ENCODE measurements around the gene EIF4B. TPM values are rescaled to one million over a fixed set of nuclear protein-coding genes. Genes with fewer than 3 reads are reported as not detected.

EIF4B gene
- polyA plus RNA-seq, 1 of the 3 experiments (the other 2 are of a cell fraction), result 267 TPM

- 92% methylated on average over 7 of the region's 13 CpGs for WGBS (ENCODE audit: low lambda C conversion rate)
- H3K9me3 ChIP-seq, result no peaks in the 10 kb centered on the region
- no peaks in the 10 kb centered on the region for H3K9me2 ChIP-seq
- H3F3A ChIP-seq (replicated peaks; ENCODE audit: insufficient read depth), result peaks cover 25% of the 10 kb centered on the region
- no peak overlapping the region for H3K4me3 ChIP-seq (ENCODE audit: low read depth in 2 of 2, low read length in 1 of 2)
- H4K20me1 ChIP-seq (ENCODE audit: insufficient read depth), result no peaks in the 10 kb centered on the region
- no peaks in the 10 kb centered on the region for H3K79me2 ChIP-seq (ENCODE audit: insufficient read depth)
- POLR2A ChIA-PET, result interaction anchor here (1.4 to 1.5 kb wide), 2 partner anchors 11 to 20 kb away, joined by 3 to 4 read pairs; no protein-coding TSS in a partner anchor
- peaks cover 35% of the 10 kb centered on the region in 2 experiments for H3K36me3 ChIP-seq (replicated peaks in 1 of 2; ENCODE audit: control insufficient read depth in 1 of 2, insufficient read depth in 2 of 2, low read length in 1 of 2)
- H3K27ac ChIP-seq (ENCODE audit: low read depth in 2 of 2, low read length in 1 of 2), result no peak overlapping the region
- peaks cover 7 to 30% of the 10 kb centered on the region in 2 experiments; a peak in 2 of 4 replicates for H3K4me1 ChIP-seq (ENCODE audit: control insufficient read depth in 1 of 2, insufficient read depth in 2 of 2, low read depth in 1 of 2, low read length in 1 of 2)
- TF ChIP-seq MEF2A (IDR thresholded peaks at IDR 0.05; ENCODE audit: borderline replicate concordance, low read depth) (no peak), EZH2phosphoT487 (IDR thresholded peaks at IDR 0.05; ENCODE audit: borderline replicate concordance, low read depth) (no peak)
- no peak overlapping the region for H3K9ac ChIP-seq
- H3K27me3 ChIP-seq (ENCODE audit: insufficient read depth), result no peaks in the 10 kb centered on the region
- CTCF ChIA-PET, result interaction anchor here (1.2 to 14.5 kb wide), 4 partner anchors 6 to 43 kb away, joined by 5 to 385 read pairs (median 98); partner anchors contain the start of genes IGFBP6 and SOAT2
- H3K4me2 ChIP-seq, result no peak overlapping the region
- DNase-seq, result no peak
- no peak overlapping the region for H2AFZ ChIP-seq (ENCODE audit: low read depth)
Measured at GRCh38 chr12:53057816-53058500, 51.7 kb downstream of the EIF4B start.

GRCh38 chr12:53058674-53059433 lies 52.6 kb downstream of the EIF4B start:
- H3K36me3 ChIP-seq (replicated peaks in 1 of 2; ENCODE audit: control insufficient read depth in 1 of 2, insufficient read depth in 2 of 2, low read length in 1 of 2), result peaks cover 35 to 36% of the 10 kb centered on the region in 2 experiments
- TF ChIP-seq TEAD4 (IDR thresholded peaks at IDR 0.05; ENCODE audit: borderline replicate concordance, insufficient read depth) (no peak), MEF2A (IDR thresholded peaks at IDR 0.05; ENCODE audit: borderline replicate concordance, low read depth) (no peak), GATA2 (CRISPR knock-in tag; IDR thresholded peaks at IDR 0.05) (no peak), ZBTB33 (IDR thresholded peaks at IDR 0.05; ENCODE audit: borderline replicate concordance, low read depth) (no peak), YY1 (IDR thresholded peaks at IDR 0.05; ENCODE audit: low read depth) (no peak), MXI1 (IDR thresholded peaks at IDR 0.05; ENCODE audit: low read depth, low read length) (no peak), SMC3 (IDR thresholded peaks at IDR 0.05; ENCODE audit: low read depth, low read length) (no peak), CHD2 (IDR thresholded peaks at IDR 0.05; ENCODE audit: low read length, partially characterized antibody) (no peak), TCF12 (IDR thresholded peaks at IDR 0.05) (no peak)
- H3K9ac ChIP-seq, result no peak overlapping the region
- peaks cover 31% of the 10 kb centered on the region for H3F3A ChIP-seq (replicated peaks; ENCODE audit: insufficient read depth)
- H2AFZ ChIP-seq (ENCODE audit: low read depth), result no peak overlapping the region
- WGBS (ENCODE audit: low lambda C conversion rate), result 86% methylated on average over 33 of the region's 35 CpGs
- H3K79me2 ChIP-seq (ENCODE audit: insufficient read depth), result no peaks in the 10 kb centered on the region
- no peaks in the 10 kb centered on the region for H4K20me1 ChIP-seq (ENCODE audit: insufficient read depth)
- DNase-seq, result no peak
- H3K4me2 ChIP-seq, result no peak overlapping the region
- H3K27ac ChIP-seq (ENCODE audit: low read depth in 2 of 2, low read length in 1 of 2), result no peak overlapping the region
- H3K4me3 ChIP-seq (ENCODE audit: low read depth in 2 of 2, low read length in 1 of 2), result no peak overlapping the region
- ChIA-PET POLR2A (interaction anchor here (0.9 to 1.4 kb wide), 2 partner anchors 12 to 19 kb away, joined by 4 read pairs; no protein-coding TSS in a partner anchor), CTCF (interaction anchor here (10.8 to 14.5 kb wide), 3 partner anchors 5 to 42 kb away, joined by 182 to 385 read pairs (median 182); partner anchors contain the start of genes IGFBP6, SOAT2 and TNS2)
- H3K27me3 ChIP-seq (ENCODE audit: insufficient read depth), result no peaks in the 10 kb centered on the region
- H3K4me1 ChIP-seq (ENCODE audit: control insufficient read depth in 1 of 2, insufficient read depth in 2 of 2, low read depth in 1 of 2, low read length in 1 of 2), result peaks cover 0 to 21% of the 10 kb centered on the region in 2 experiments; a peak in 2 of 4 replicates
- H3K9me3 ChIP-seq, result no peaks in the 10 kb centered on the region
- no peaks in the 10 kb centered on the region for H3K9me2 ChIP-seq
